HEK293 (cell line): ENCODE measurements around the gene BORCS6.

ENCODE experiments used
- GLI4 ChIP-seq: fragments of 450-650 bp; formaldehyde crosslinking; IDR thresholded peaks from 2 replicates; pipeline ENCODE4 v1.5.1; 2016; ENCODE audit warnings: missing biosample characterization, missing genetic modification characterization
- HOXC10 ChIP-seq: sonication (generic); formaldehyde crosslinking; IDR thresholded peaks from 2 replicates; pipeline ENCODE4 v1.8.1; 2023; ENCODE audit warnings: mild to moderate bottlenecking, missing genetic modification reagents
- MEIS1 ChIP-seq: sonication (generic); formaldehyde crosslinking; IDR thresholded peaks from 2 replicates; pipeline ENCODE4 v1.8.1; 2022; ENCODE audit warnings: missing genetic modification reagents, mild to moderate bottlenecking, borderline replicate concordance
- MYNN ChIP-seq: fragments of 450-650 bp; formaldehyde crosslinking; IDR thresholded peaks from 2 replicates; pipeline ENCODE4 v1.5.1; 2016; ENCODE audit warnings: missing biosample characterization, missing genetic modification characterization, borderline replicate concordance
- PRDM1 ChIP-seq: fragments of 450-650 bp; formaldehyde crosslinking; IDR thresholded peaks from 2 replicates; pipeline ENCODE4; 2016; ENCODE audit warnings: missing biosample characterization, missing genetic modification characterization
- SP3 ChIP-seq: fragments of 450-650 bp; formaldehyde crosslinking; IDR thresholded peaks from 2 replicates; pipeline ENCODE4 v1.5.1; 2016; ENCODE audit warnings: missing biosample characterization, missing genetic modification characterization
- WT1 ChIP-seq: fragments of 450-650 bp; formaldehyde crosslinking; IDR thresholded peaks from 2 replicates; pipeline ENCODE4 v1.5.1; 2016; ENCODE audit warnings: missing biosample characterization, missing genetic modification characterization
- ZBTB17 ChIP-seq: fragments of 450-650 bp; formaldehyde crosslinking; IDR thresholded peaks from 2 replicates; pipeline ENCODE4 v1.5.1; 2016; ENCODE audit warnings: missing biosample characterization, missing genetic modification characterization
- ZBTB48 ChIP-seq: fragments of 450-650 bp; formaldehyde crosslinking; IDR thresholded peaks from 2 replicates; pipeline ENCODE4 v1.5.1; 2016; ENCODE audit warnings: missing biosample characterization, missing genetic modification characterization
- ZBTB6 ChIP-seq: fragments of 450-650 bp; formaldehyde crosslinking; IDR thresholded peaks from 2 replicates; pipeline ENCODE4 v1.5.1; 2017; ENCODE audit warnings: missing biosample characterization, missing genetic modification characterization
- ZBTB8A ChIP-seq: fragments of 450-650 bp; formaldehyde crosslinking; IDR thresholded peaks from 2 replicates; pipeline ENCODE4 v1.5.1; 2016; ENCODE audit warnings: missing biosample characterization, missing genetic modification characterization
- ZEB2 ChIP-seq: fragments of 450-650 bp; formaldehyde crosslinking; IDR thresholded peaks from 2 replicates; pipeline ENCODE4 v1.5.1; 2016; ENCODE audit warnings: missing biosample characterization, missing genetic modification characterization
- ZFP37 ChIP-seq: fragments of 450-650 bp; formaldehyde crosslinking; IDR thresholded peaks from 2 replicates; pipeline ENCODE4 v1.5.1; 2016; ENCODE audit warnings: missing biosample characterization, missing genetic modification characterization
- ZIC2 ChIP-seq: fragments of 450-650 bp; formaldehyde crosslinking; IDR thresholded peaks from 2 replicates; pipeline ENCODE4 v1.5.1; 2016; ENCODE audit warnings: missing biosample characterization, missing genetic modification characterization
- ZNF138 ChIP-seq: fragments of 450-650 bp; formaldehyde crosslinking; IDR thresholded peaks from 2 replicates; pipeline ENCODE4 v1.5.1; 2016; ENCODE audit warnings: missing biosample characterization, missing genetic modification characterization, borderline replicate concordance
- ZNF175 ChIP-seq: fragments of 450-650 bp; formaldehyde crosslinking; IDR thresholded peaks from 2 replicates; pipeline ENCODE4 v1.5.1; 2016; ENCODE audit warnings: missing biosample characterization, missing genetic modification characterization
- ZNF202 ChIP-seq: fragments of 450-650 bp; formaldehyde crosslinking; IDR thresholded peaks from 2 replicates; pipeline ENCODE4 v1.5.1; 2016; ENCODE audit warnings: missing biosample characterization, missing genetic modification characterization, borderline replicate concordance
- ZNF266 ChIP-seq: fragments of 450-650 bp; formaldehyde crosslinking; IDR thresholded peaks from 2 replicates; pipeline ENCODE4 v1.5.1; 2016; ENCODE audit warnings: missing biosample characterization, missing genetic modification characterization, low read depth
- ZNF311 ChIP-seq: fragments of 450-650 bp; formaldehyde crosslinking; IDR thresholded peaks from 2 replicates; pipeline ENCODE4 v1.5.1; 2017; ENCODE audit warnings: missing biosample characterization, missing genetic modification characterization, borderline replicate concordance
- ZNF341 ChIP-seq: fragments of 450-650 bp; formaldehyde crosslinking; IDR thresholded peaks from 2 replicates; pipeline ENCODE4; 2016; ENCODE audit warnings: low read depth, missing biosample characterization, missing genetic modification characterization
- ZNF391 ChIP-seq: fragments of 450-650 bp; formaldehyde crosslinking; IDR thresholded peaks from 2 replicates; pipeline ENCODE4 v1.5.1; 2016; ENCODE audit warnings: low read depth, missing biosample characterization, missing genetic modification characterization, borderline replicate concordance
- ZNF518A ChIP-seq: fragments of 450-650 bp; formaldehyde crosslinking; conservative IDR thresholded peaks from 2 replicates; pipeline ENCODE4 v1.5.1; 2016; ENCODE audit warnings: low read depth, missing biosample characterization, missing genetic modification characterization
- ZNF629 ChIP-seq: fragments of 450-650 bp; formaldehyde crosslinking; IDR thresholded peaks from 2 replicates; pipeline ENCODE4 v1.5.1; 2017; ENCODE audit warnings: missing biosample characterization, missing genetic modification characterization
- ZNF654 ChIP-seq: fragments of 450-650 bp; formaldehyde crosslinking; IDR thresholded peaks from 2 replicates; pipeline ENCODE4 v1.5.1; 2016; ENCODE audit warnings: low read depth, missing biosample characterization, missing genetic modification characterization
- ZNF785 ChIP-seq: fragments of 450-650 bp; formaldehyde crosslinking; IDR thresholded peaks from 2 replicates; pipeline ENCODE4 v1.5.1; 2016; ENCODE audit warnings: missing biosample characterization, missing genetic modification characterization
- ZNF791 ChIP-seq: fragments of 450-650 bp; formaldehyde crosslinking; IDR thresholded peaks from 2 replicates; pipeline ENCODE4 v1.5.1; 2016; ENCODE audit warnings: missing biosample characterization, missing genetic modification characterization

Gene BORCS6

DNA sequence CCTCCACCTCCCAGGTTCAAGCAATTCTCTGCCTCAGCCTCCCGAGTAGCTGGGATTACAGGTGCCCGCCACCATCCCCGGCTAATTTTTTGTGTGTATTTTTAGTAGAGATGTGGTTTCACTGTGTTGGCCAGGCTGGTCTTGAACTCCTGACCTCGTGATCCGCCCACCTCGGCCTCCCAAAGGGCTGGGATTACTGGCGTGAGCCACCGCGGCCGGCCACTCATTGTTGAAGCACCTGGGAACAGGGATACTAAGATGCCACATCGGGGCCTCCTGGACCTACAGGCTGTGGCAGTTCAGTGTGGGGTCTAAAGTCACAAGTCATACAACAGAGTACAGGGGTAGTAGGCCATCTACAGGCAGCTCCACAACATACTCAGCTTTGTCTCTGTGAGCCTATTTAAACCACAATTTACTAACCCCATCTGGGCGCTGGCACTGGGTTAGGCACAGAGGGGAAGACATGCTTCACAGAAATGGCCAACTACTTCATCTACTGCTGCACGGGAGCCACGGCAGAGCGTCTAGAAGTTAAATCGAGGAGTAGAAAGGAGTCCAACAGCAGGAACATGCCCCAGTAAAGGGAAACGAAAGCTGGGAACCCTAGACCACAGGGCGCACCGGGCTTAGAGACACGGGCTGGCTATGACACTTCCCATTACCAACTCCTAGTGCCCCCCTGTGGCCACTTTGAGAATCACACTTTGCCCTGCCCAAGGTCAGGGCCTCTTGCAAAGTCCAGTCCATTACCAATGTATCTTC is 31.5 kb downstream of the BORCS6 start (continued):
- TF ChIP-seq PRDM1 (tag by site-specific recombination): no peak
- TF ChIP-seq ZIC2 (tag by site-specific recombination): no peak
- TF ChIP-seq ZNF654: peak; percentile 47; the same call in 1 of the 2 replicates
- peak; percentile 49; the same call in 1 of the 2 replicates for TF ChIP-seq ZEB2 (tag by site-specific recombination)
- no peak for TF ChIP-seq ZFP37 (tag by site-specific recombination)
- no peak for TF ChIP-seq ZNF391
- TF ChIP-seq ZNF311: no peak
- no peak; the same call in 1 of the 2 replicates for TF ChIP-seq ZNF629 (tag by site-specific recombination)
- no peak for TF ChIP-seq SP3 (tag by site-specific recombination)
- TF ChIP-seq ZBTB8A: peak; percentile 98
- no peak for TF ChIP-seq ZNF341 (tag by site-specific recombination)
- TF ChIP-seq HOXC10 (CRISPR knock-in tag): no peak
- TF ChIP-seq ZBTB6 (tag by site-specific recombination): no peak
- no peak for TF ChIP-seq ZNF785 (tag by site-specific recombination)
- no peak for TF ChIP-seq ZBTB48 (tag by site-specific recombination)
- no peak for TF ChIP-seq ZNF791
- no peak for TF ChIP-seq GLI4 (tag by site-specific recombination)
- no peak for TF ChIP-seq ZBTB17
- no peak for TF ChIP-seq MYNN
- no peak for TF ChIP-seq WT1 (tag by site-specific recombination)
- TF ChIP-seq ZNF266 (tag by site-specific recombination): no peak
- TF ChIP-seq MEIS1 (CRISPR knock-in tag): no peak
- TF ChIP-seq ZNF518A (tag by site-specific recombination): no peak
- TF ChIP-seq ZNF138 (tag by site-specific recombination): no peak
- TF ChIP-seq ZNF202 (tag by site-specific recombination): no peak
- TF ChIP-seq ZNF175 (tag by site-specific recombination): no peak
